NCI-H526 (cell line): ENCODE results near the gene EPB41L4B.

Experiments used
- DNase-seq, 2 experiments: peaks; one replicate each; lab custom pipeline; 2025; lab: John Stamatoyannopoulos, UW

EPB41L4B gene

GRCh38 chr9:109270441-109270840 lies 50.4 kb downstream of the EPB41L4B start:
- DNase-seq: no peak

GRCh38 chr9:109269839-109270238 lies 51.0 kb downstream of the EPB41L4B start:
- DNase-seq: peak in 1 of 2 experiments; percentile 27

- peak in 1 of 2 experiments; percentile 24 for DNase-seq
Observed at GRCh38 chr9:109269081-109269480, 51.8 kb downstream of the EPB41L4B start.

GRCh38 chr9:109267555-109267954 lies 53.3 kb downstream of the EPB41L4B start:
- DNase-seq: no peak

GRCh38 chr9:109264877-109265587 lies 55.8 kb downstream of the EPB41L4B start:
- peak; percentile 32 to 73 for DNase-seq

GRCh38 chr9:109263358-109263757 lies 57.5 kb downstream of the EPB41L4B start:
- no peak for DNase-seq

GRCh38 chr9:109258481-109259302 lies 62.2 kb downstream of the EPB41L4B start:
- DNase-seq: peak; percentile 16 to 65

- peak; percentile 57 to 72 for DNase-seq
Observed at GRCh38 chr9:109256336-109256735, 64.5 kb downstream of the EPB41L4B start.

- no peak for DNase-seq
Observed at GRCh38 chr9:109255394-109255793, 65.5 kb downstream of the EPB41L4B start.

- DNase-seq: no peak
Observed at GRCh38 chr9:109254317-109254716, 66.5 kb downstream of the EPB41L4B start.

- DNase-seq: no peak
Observed at GRCh38 chr9:109253637-109254284, 67.1 kb downstream of the EPB41L4B start.

- DNase-seq: no peak
Observed at GRCh38 chr9:109253241-109253636, 67.6 kb downstream of the EPB41L4B start.

- DNase-seq: no peak
Observed at GRCh38 chr9:109252291-109252690, 68.6 kb downstream of the EPB41L4B start.

GRCh38 chr9:109251776-109252106 lies 69.1 kb downstream of the EPB41L4B start:
- no peak for DNase-seq

GRCh38 chr9:109251080-109251775 lies 69.6 kb downstream of the EPB41L4B start:
- peak; percentile 79 to 82 for DNase-seq

- DNase-seq: peak in 1 of 2 experiments; percentile 56
Observed at GRCh38 chr9:109250771-109251079, 70.1 kb downstream of the EPB41L4B start.

GRCh38 chr9:109250311-109250741 lies 70.5 kb downstream of the EPB41L4B start:
- peak; percentile 18 to 49 for DNase-seq

- DNase-seq: no peak
Observed at GRCh38 chr9:109249615-109250014, 71.2 kb downstream of the EPB41L4B start.

- no peak for DNase-seq
Observed at GRCh38 chr9:109248133-109248581, 72.7 kb downstream of the EPB41L4B start.

GRCh38 chr9:109247228-109247627 lies 73.6 kb downstream of the EPB41L4B start:
- DNase-seq: no peak

- DNase-seq: no peak
Observed at GRCh38 chr9:109246533-109246932, 74.3 kb downstream of the EPB41L4B start.

- no peak for DNase-seq
Observed at GRCh38 chr9:109245310-109245897, 75.5 kb downstream of the EPB41L4B start.
